OCI-LY3 (cell line): Measurements from ENCODE around the gene PPEF2.
"Not testable (repeated sequence)": the region's sequence is repeated elsewhere in the genome, so short reads cannot be mapped to it uniquely, and the experiment has no call there.

Experiments used
- H2AFZ ChIP-seq: fragments of 200-600, 300-600 bp; shearing (Covaris generic); 2 replicates; pipeline ENCODE4 v1.6.0; 2014; ENCODE audit warnings: antibody characterized with exemption, low read depth, low read length
- H3K27ac ChIP-seq: fragments of 200-600, 300-600 bp; sonication (generic); 2 replicates; pipeline ENCODE4 v1.5.1; 2014; ENCODE audit warnings: mild to moderate bottlenecking, low read length, moderate library complexity, mixed read lengths
- H3K27me3 ChIP-seq: fragments of 200-600, 300-600 bp; sonication (generic); 2 replicates; pipeline ENCODE4 v1.6.1; 2014; ENCODE audit warnings: low read depth, low read length, mixed read lengths
- H3K36me3 ChIP-seq: fragments of 200-600, 300-600 bp; sonication (generic); replicated peaks from 2 replicates; pipeline ENCODE3; 2014; ENCODE audit warnings: low read depth, low read length, mixed read lengths
- H3K4me1 ChIP-seq: fragments of 300-600, 200-600 bp; sonication (generic); 2 replicates; pipeline ENCODE4 v1.6.1; 2014; ENCODE audit warnings: low read length, mixed read lengths
- H3K4me2 ChIP-seq: fragments of 200-600, 300-600 bp; sonication (generic); 2 replicates; pipeline ENCODE4 v1.6.1; 2014; ENCODE audit warnings: low read length, mixed read lengths
- H3K4me3 ChIP-seq: fragments of 300-600, 200-600 bp; sonication (generic); 2 replicates; pipeline ENCODE4 v1.5.1; 2014; ENCODE audit warnings: antibody characterized with exemption, mild to moderate bottlenecking, low read length, moderate library complexity
- H3K79me2 ChIP-seq: fragments of 300-600, 200-600 bp; shearing (Covaris generic); 2 replicates; pipeline ENCODE4 v1.6.1; 2014; ENCODE audit warnings: mild to moderate bottlenecking, low read length, mixed read lengths
- H3K9ac ChIP-seq: fragments of 300-600, 200-600 bp; shearing (Covaris generic); 2 replicates; pipeline ENCODE4 v1.6.0; 2014; ENCODE audit warnings: mild to moderate bottlenecking, low read length, moderate library complexity
- H3K9me3 ChIP-seq: fragments of 200-600, 300-600 bp; shearing (Covaris generic); 2 replicates; pipeline ENCODE4 v1.6.1; 2014; ENCODE audit warnings: low read length, mixed read lengths; ENCODE audit not compliant: insufficient read depth
- H4K20me1 ChIP-seq: fragments of 200-600, 300-600 bp; sonication (generic); 2 replicates; pipeline ENCODE4 v1.6.1; 2016; ENCODE audit warnings: low read length, mixed read lengths; ENCODE audit not compliant: insufficient read depth
- EZH2phosphoT487 ChIP-seq: fragments of 200-600 bp; shearing (Covaris generic); IDR thresholded peaks from 2 replicates; pipeline ENCODE4 v1.6.1; 2018; ENCODE audit warnings: antibody characterized with exemption, mixed run types, low read depth
- TF ChIP-seq, protein P1 (sequence below): fragments of 200-600, 300-600 bp; sonication (generic); IDR thresholded peaks from 2 replicates; pipeline ENCODE4 v1.5.1; 2014; ENCODE audit warnings: antibody characterized with exemption, low read length, low read depth

PPEF2 gene

DNA sequence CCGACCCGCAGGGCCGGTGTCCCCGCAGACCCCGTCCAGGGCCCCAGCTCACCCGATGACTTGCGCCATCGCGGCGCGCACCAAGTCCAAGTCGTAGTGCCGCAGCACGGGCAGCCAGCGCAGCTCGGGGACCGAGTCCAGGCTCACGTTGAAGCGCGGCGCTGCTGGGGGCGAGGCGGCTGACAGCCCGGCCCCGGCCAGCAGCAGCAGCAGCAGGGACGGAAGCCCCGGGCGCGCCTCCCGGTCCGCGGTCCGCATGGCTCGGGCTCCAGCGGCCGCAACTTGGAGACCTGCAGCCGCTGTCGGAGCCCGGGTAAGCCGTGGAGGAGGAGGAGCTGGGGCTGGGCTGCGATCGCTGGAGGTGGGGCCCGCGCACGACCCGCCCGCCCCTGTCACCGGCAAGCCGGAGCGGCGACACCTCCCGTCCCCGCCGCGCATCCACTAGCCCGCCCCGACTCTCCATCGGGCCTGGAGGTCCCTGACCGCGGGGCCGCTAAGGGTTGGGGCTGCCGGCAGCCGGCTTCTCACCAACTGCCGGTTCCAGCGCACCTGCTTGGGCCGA is 38.5 kb upstream of the PPEF2 start, which contains the start of gene NAAA:
Gene NAAA, minus strand, starts transcription at position 322 of the 562 bp plus-strand sequence. Its CDS starts 64 bp downstream, at position 258.
- Histone ChIP-seq H3K79me2 (peaks cover 21% of the 10 kb centered on the region), H2AFZ (peak within 1 kb of the TSS; percentile 88), H3K4me2 (peak within 1 kb of the TSS; percentile 92), H3K9me3 (no peaks in the 10 kb centered on the region), H3K27me3 (no peaks in the 10 kb centered on the region), H3K4me3 (peak within 1 kb of the TSS; percentile 95), H3K4me1 (peaks cover 29% of the 10 kb centered on the region), H3K27ac (peak within 1 kb of the TSS; percentile 77), H3K36me3 (peaks cover 33% of the 10 kb centered on the region), H4K20me1 (no peaks in the 10 kb centered on the region), H3K9ac (peak within 1 kb of the TSS; percentile 95)
- TF ChIP-seq, protein P1, sequence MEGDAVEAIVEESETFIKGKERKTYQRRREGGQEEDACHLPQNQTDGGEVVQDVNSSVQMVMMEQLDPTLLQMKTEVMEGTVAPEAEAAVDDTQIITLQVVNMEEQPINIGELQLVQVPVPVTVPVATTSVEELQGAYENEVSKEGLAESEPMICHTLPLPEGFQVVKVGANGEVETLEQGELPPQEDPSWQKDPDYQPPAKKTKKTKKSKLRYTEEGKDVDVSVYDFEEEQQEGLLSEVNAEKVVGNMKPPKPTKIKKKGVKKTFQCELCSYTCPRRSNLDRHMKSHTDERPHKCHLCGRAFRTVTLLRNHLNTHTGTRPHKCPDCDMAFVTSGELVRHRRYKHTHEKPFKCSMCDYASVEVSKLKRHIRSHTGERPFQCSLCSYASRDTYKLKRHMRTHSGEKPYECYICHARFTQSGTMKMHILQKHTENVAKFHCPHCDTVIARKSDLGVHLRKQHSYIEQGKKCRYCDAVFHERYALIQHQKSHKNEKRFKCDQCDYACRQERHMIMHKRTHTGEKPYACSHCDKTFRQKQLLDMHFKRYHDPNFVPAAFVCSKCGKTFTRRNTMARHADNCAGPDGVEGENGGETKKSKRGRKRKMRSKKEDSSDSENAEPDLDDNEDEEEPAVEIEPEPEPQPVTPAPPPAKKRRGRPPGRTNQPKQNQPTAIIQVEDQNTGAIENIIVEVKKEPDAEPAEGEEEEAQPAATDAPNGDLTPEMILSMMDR = peak; percentile 37; the same call in 1 of the 2 replicates
- no peak for TF ChIP-seq EZH2phosphoT487

DNA sequence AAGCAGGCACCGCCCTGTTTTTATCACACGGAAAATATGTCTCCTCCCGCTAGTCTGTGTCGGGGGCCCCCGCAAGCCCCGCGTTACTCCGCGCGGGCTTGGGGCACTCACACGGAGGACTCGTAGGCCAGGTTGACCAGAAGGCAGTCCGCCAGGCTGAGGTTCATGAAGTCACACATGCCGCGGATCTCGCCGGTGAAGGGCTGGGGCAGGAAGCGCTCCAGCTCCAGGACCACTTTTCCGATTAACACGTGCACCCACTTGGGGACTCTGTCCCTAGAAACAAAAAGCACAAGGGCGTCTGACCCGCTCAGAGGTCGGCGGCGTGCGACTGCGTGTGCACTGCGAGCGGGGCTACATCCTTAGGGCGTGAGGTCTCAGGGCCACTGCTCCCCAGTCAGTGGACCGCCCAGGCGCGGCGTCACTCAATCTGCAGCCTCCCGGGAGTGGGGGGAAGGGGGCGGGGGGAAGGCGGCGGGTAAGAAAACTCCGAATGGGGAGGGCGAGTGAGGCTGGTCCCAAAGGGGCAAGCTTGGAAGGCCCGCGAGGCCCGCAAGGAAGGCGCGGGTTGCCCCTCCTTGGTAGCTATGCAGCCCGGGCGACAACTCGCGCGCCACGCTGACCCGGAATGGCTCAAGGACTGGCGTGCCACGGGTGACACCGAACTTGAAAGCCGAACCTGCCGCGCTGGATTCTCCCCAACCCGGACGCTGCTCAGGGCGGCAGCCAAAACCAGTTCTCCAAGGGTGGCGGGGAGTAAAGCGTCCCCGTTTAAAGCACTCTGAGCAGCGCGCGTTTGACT is 37.8 kb upstream of the PPEF2 start:
- H3K4me3 ChIP-seq = peak overlapping the region; percentile 95
- no peaks in the 10 kb centered on the region for H4K20me1 ChIP-seq
- peak overlapping the region; percentile 77 for H3K27ac ChIP-seq
- H3K4me1 ChIP-seq = peaks cover 33% of the 10 kb centered on the region
- peak overlapping the region; percentile 88 for H2AFZ ChIP-seq
- H3K4me2 ChIP-seq = peak overlapping the region; percentile 92
- H3K79me2 ChIP-seq = peaks cover 21% of the 10 kb centered on the region
- no peaks in the 10 kb centered on the region for H3K27me3 ChIP-seq
- H3K36me3 ChIP-seq = peaks cover 38% of the 10 kb centered on the region
- peak overlapping the region; percentile 95 for H3K9ac ChIP-seq
- TF ChIP-seq EZH2phosphoT487 = no peak
- TF ChIP-seq, protein P1 = no peak
- no peaks in the 10 kb centered on the region for H3K9me3 ChIP-seq

DNA sequence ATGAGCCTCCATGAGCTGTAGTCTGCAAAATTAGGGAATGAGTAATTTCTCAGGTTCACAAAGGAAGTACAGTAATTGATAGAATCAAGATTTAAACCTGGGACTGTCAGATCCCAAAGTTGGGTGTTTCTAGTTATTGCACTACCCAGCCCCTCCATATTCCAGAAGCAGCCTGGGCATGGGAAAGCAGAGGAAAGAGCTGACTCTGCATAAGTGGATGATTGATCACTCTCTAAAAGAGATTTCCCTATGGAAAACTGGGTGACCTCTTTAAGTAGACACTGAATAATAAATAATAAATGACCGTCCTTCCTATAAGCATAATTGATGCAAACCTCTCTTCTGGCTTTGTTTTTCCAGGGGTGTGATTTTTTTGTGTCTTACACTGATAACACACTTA is 33.4 kb upstream of the PPEF2 start:
- Histone ChIP-seq H3K4me2 (no peak overlapping the region), H3K27ac (no peak overlapping the region), H3K4me1 (peaks cover 10% of the 10 kb centered on the region), H2AFZ (no peak overlapping the region), H3K4me3 (no peak overlapping the region), H3K9ac (no peak overlapping the region), H3K27me3 (no peaks in the 10 kb centered on the region), H4K20me1 (no peaks in the 10 kb centered on the region), H3K36me3 (peaks cover 47% of the 10 kb centered on the region), H3K79me2 (peaks cover 21% of the 10 kb centered on the region), H3K9me3 (no peaks in the 10 kb centered on the region)
- no peak for TF ChIP-seq EZH2phosphoT487
- TF ChIP-seq, protein P1 = no peak

DNA sequence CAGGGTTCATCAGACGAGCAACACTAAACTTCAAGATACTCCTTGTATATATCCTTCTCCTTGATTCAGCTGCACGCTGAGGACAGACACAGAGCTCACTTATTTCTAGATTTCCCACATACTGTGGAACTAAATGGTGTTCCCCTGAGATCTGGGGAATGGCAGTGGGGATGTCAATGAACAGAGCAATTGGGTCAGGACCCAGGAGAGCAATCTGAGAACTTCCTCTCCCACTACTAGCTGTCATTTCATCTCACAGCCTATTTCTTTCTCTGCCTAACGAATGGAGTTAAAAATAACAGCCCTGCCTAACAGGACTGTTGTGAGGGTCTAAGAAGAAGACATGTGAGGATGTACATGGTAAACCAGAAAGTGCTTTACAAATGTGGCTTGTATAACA is 27.9 kb upstream of the PPEF2 start:
- no peaks in the 10 kb centered on the region for H3K79me2 ChIP-seq
- no peaks in the 10 kb centered on the region for H3K4me1 ChIP-seq
- peaks cover 44% of the 10 kb centered on the region for H3K36me3 ChIP-seq
- TF ChIP-seq, protein P1 = no peak
- no peak for TF ChIP-seq EZH2phosphoT487
- H3K4me3 ChIP-seq = no peak overlapping the region
- H3K27ac ChIP-seq = no peak overlapping the region
- no peak overlapping the region for H3K4me2 ChIP-seq
- no peak overlapping the region for H2AFZ ChIP-seq
- no peaks in the 10 kb centered on the region for H3K27me3 ChIP-seq
- no peaks in the 10 kb centered on the region for H4K20me1 ChIP-seq
- no peaks in the 10 kb centered on the region for H3K9me3 ChIP-seq
- H3K9ac ChIP-seq = no peak overlapping the region

DNA sequence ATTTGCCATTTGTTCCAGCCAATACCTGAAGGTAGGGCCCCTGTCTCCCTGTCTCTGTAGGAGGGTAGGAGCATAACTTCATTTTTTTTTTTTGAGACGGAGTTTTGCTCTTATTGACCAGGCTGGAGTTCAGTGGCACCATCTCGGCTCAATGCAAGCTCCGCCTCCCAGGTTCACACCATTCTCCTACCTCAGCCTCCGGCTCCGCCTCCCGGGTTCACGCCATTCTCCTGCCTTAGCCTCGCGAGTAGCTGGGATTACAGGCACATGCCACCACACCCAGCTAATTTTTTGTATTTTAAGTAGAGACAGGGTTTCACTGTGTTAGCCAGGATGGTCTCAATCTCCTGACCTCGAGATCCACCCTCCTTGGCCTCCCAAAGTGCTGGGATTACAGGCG is 22.7 kb upstream of the PPEF2 start:
- not testable (repeated sequence) for H3K27ac ChIP-seq, H3K9me3 ChIP-seq, H2AFZ ChIP-seq, H3K79me2 ChIP-seq, H3K27me3 ChIP-seq, H3K4me1 ChIP-seq, H3K4me2 ChIP-seq, H3K9ac ChIP-seq, H3K4me3 ChIP-seq, H4K20me1 ChIP-seq
- peaks cover 55% of the 10 kb centered on the region for H3K36me3 ChIP-seq
